ENCODE measurements around the gene PANK1. TPM values are rescaled to one million over a fixed set of nuclear protein-coding genes. Genes with fewer than 3 reads are reported as not detected.
A peak's percentile ranks its signal among the peaks of the same experiment; 100 is the strongest.

Gene PANK1
- total RNA-seq, 1 donor from 2014 or later: 7.9 TPM

DNA sequence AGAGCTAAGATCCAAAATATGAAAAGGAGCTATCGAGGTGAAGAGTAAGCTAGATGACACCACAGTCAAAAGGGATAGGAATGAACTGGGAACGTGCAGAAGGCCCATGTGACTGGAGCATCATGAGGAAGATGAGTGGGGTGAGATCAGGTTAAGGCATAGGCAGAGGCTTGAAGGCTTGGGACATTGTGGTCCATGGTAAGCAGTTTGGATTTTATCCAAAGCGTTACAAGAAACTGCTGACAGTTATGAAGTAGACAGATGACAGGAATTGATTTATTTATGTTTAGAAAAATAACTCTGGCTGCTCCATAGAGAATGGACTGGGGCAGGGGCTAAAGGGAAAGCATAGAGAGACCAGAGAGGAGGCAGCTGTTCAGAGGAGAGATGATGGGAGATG is 18.1 kb upstream of the PANK1 start:
- H3K4me1 ChIP-seq (ENCODE audit: insufficient read depth, low read length): peaks cover 11% of the 10 kb centered on the region
- DNase-seq (ENCODE audit: low read depth) (no peak), FAIRE-seq (no peak)
- Mint-ChIP-seq H3K4me3 (ENCODE audit: unreplicated experiment) (no peak overlapping the region), H3K9me3 (ENCODE audit: unreplicated experiment) (no peaks in the 10 kb centered on the region), H3K27me3 (ENCODE audit: low read depth, unreplicated experiment) (peaks cover 19% of the 10 kb centered on the region), H3K36me3 (ENCODE audit: low read depth, unreplicated experiment) (no peaks in the 10 kb centered on the region), H3K4me1 (ENCODE audit: low read depth, unreplicated experiment) (no peaks in the 10 kb centered on the region), H3K27ac (ENCODE audit: unreplicated experiment) (no peak overlapping the region)
- H3K36me3 ChIP-seq (ENCODE audit: insufficient read depth, low read length): no peaks in the 10 kb centered on the region
- H3K9me3 ChIP-seq (ENCODE audit: insufficient read depth, low read depth, low read length): no peaks in the 10 kb centered on the region
- H3K4me2 ChIP-seq (ENCODE audit: low read length): no peak overlapping the region
- TF ChIP-seq CTCF (IDR thresholded peaks at IDR 0.05; ENCODE audit: insufficient read depth, low read depth, low read length) (no peak), EZH2 (IDR thresholded peaks at IDR 0.05; ENCODE audit: insufficient read depth, low read length) (no peak)
- no peak overlapping the region for H3K27ac ChIP-seq (ENCODE audit: low read depth, low read length)
- no peak overlapping the region for H3K9ac ChIP-seq (ENCODE audit: low read length)
- no peaks in the 10 kb centered on the region for H4K20me1 ChIP-seq (ENCODE audit: insufficient read depth, low read length)
- H3K79me2 ChIP-seq (ENCODE audit: insufficient read depth, low read length): no peaks in the 10 kb centered on the region
- no peak overlapping the region for H3K4me3 ChIP-seq (ENCODE audit: insufficient read depth, low read depth, low read length)
- no peaks in the 10 kb centered on the region for H3K27me3 ChIP-seq (ENCODE audit: insufficient read depth, low read length)
- no peak overlapping the region for H2AFZ ChIP-seq (ENCODE audit: low read depth, low read length)

- no peaks in the 10 kb centered on the region for H4K20me1 ChIP-seq (ENCODE audit: insufficient read depth, low read length)
- Mint-ChIP-seq H3K4me3 (ENCODE audit: unreplicated experiment) (no peak overlapping the region), H3K27ac (ENCODE audit: unreplicated experiment) (no peak overlapping the region), H3K9me3 (ENCODE audit: unreplicated experiment) (no peaks in the 10 kb centered on the region), H3K27me3 (ENCODE audit: low read depth, unreplicated experiment) (peaks cover 19% of the 10 kb centered on the region), H3K36me3 (ENCODE audit: low read depth, unreplicated experiment) (no peaks in the 10 kb centered on the region), H3K4me1 (ENCODE audit: low read depth, unreplicated experiment) (no peaks in the 10 kb centered on the region)
- H3K4me3 ChIP-seq (ENCODE audit: insufficient read depth, low read depth, low read length): no peak overlapping the region
- H2AFZ ChIP-seq (ENCODE audit: low read depth, low read length): no peak overlapping the region
- FAIRE-seq (no peak), DNase-seq (ENCODE audit: low read depth) (no peak)
- H3K9ac ChIP-seq (ENCODE audit: low read length): no peak overlapping the region
- H3K36me3 ChIP-seq (ENCODE audit: insufficient read depth, low read length): no peaks in the 10 kb centered on the region
- H3K9me3 ChIP-seq (ENCODE audit: insufficient read depth, low read depth, low read length): no peaks in the 10 kb centered on the region
- no peaks in the 10 kb centered on the region for H3K27me3 ChIP-seq (ENCODE audit: insufficient read depth, low read length)
- H3K79me2 ChIP-seq (ENCODE audit: insufficient read depth, low read length): no peaks in the 10 kb centered on the region
- peaks cover 11% of the 10 kb centered on the region for H3K4me1 ChIP-seq (ENCODE audit: insufficient read depth, low read length)
- TF ChIP-seq CTCF (IDR thresholded peaks at IDR 0.05; ENCODE audit: insufficient read depth, low read depth, low read length): no peak
- no peak overlapping the region for H3K4me2 ChIP-seq (ENCODE audit: low read length)
- no peak overlapping the region for H3K27ac ChIP-seq (ENCODE audit: low read depth, low read length)
Observed at GRCh38 chr10:89662596-89662995, 17.6 kb upstream of the PANK1 start.

- Mint-ChIP-seq H3K27ac (ENCODE audit: unreplicated experiment) (no peak overlapping the region), H3K9me3 (ENCODE audit: unreplicated experiment) (peaks cover 6% of the 10 kb centered on the region), H3K36me3 (ENCODE audit: low read depth, unreplicated experiment) (no peaks in the 10 kb centered on the region), H3K4me1 (ENCODE audit: low read depth, unreplicated experiment) (peaks cover 3% of the 10 kb centered on the region), H3K4me3 (ENCODE audit: unreplicated experiment) (no peak overlapping the region), H3K27me3 (ENCODE audit: low read depth, unreplicated experiment) (peaks cover 24% of the 10 kb centered on the region)
- Histone ChIP-seq H2AFZ (ENCODE audit: low read depth, low read length) (no peak overlapping the region), H4K20me1 (ENCODE audit: insufficient read depth, low read length) (no peaks in the 10 kb centered on the region), H3K79me2 (ENCODE audit: insufficient read depth, low read length) (no peaks in the 10 kb centered on the region), H3K27me3 (ENCODE audit: insufficient read depth, low read length) (no peaks in the 10 kb centered on the region), H3K9me3 (ENCODE audit: insufficient read depth, low read depth, low read length) (no peaks in the 10 kb centered on the region), H3K4me2 (ENCODE audit: low read length) (peak overlapping the region; percentile 61), H3K4me1 (ENCODE audit: insufficient read depth, low read length) (peaks cover 11% of the 10 kb centered on the region), H3K27ac (ENCODE audit: low read depth, low read length) (peak overlapping the region; percentile 56), H3K36me3 (ENCODE audit: insufficient read depth, low read length) (no peaks in the 10 kb centered on the region), H3K9ac (ENCODE audit: low read length) (peak overlapping the region; percentile 8), H3K4me3 (ENCODE audit: insufficient read depth, low read depth, low read length) (no peak overlapping the region)
- FAIRE-seq (peak; percentile 76), DNase-seq (ENCODE audit: low read depth) (peak; percentile 83)
- TF ChIP-seq CTCF (IDR thresholded peaks at IDR 0.05; ENCODE audit: insufficient read depth, low read depth, low read length) (no peak), EZH2 (IDR thresholded peaks at IDR 0.05; ENCODE audit: insufficient read depth, low read length) (no peak)
Observed at GRCh38 chr10:89659143-89660131, 14.4 kb upstream of the PANK1 start.
